Measurements from ENCODE around the gene MICAL1.
"Not testable (repeated sequence)": the region's sequence is repeated elsewhere in the genome, so short reads cannot be mapped to it uniquely, and the experiment has no call there.

The MICAL1 gene

GRCh38 chr6:109477184-109477583 is 21.6 kb upstream of the MICAL1 start:
- no peak for DNase-seq

GRCh38 chr6:109475625-109476024 is 20.1 kb upstream of the MICAL1 start:
- no peak for DNase-seq

- DNase-seq = no peak
Observed at GRCh38 chr6:109474995-109475394, 19.4 kb upstream of the MICAL1 start.

- no peak for DNase-seq
Observed at GRCh38 chr6:109473120-109473519, 17.5 kb upstream of the MICAL1 start.

GRCh38 chr6:109472132-109472995 is 16.8 kb upstream of the MICAL1 start:
- DNase-seq = no peak

- DNase-seq = no peak
Observed at GRCh38 chr6:109471105-109471810, 15.7 kb upstream of the MICAL1 start.

- no peak for DNase-seq
Observed at GRCh38 chr6:109469591-109470189, 14.1 kb upstream of the MICAL1 start.

- no peak for DNase-seq
Observed at GRCh38 chr6:109467696-109468095, 12.1 kb upstream of the MICAL1 start.

- no peak for DNase-seq
Observed at GRCh38 chr6:109466212-109466923, 10.8 kb upstream of the MICAL1 start.

GRCh38 chr6:109465772-109466171 is 10.2 kb upstream of the MICAL1 start:
- DNase-seq = no peak

- peak; percentile 23 for DNase-seq
Observed at GRCh38 chr6:109461733-109462526, 6.4 kb upstream of the MICAL1 start.

GRCh38 chr6:109461205-109461604 is 5.6 kb upstream of the MICAL1 start:
- DNase-seq = not testable (repeated sequence)

GRCh38 chr6:109460161-109460829 is 4.7 kb upstream of the MICAL1 start:
- no peak for DNase-seq

- no peak for DNase-seq
Observed at GRCh38 chr6:109458774-109459531, 3.4 kb upstream of the MICAL1 start.

- no peak for DNase-seq
Observed at GRCh38 chr6:109457562-109457996, 2.0 kb upstream of the MICAL1 start.

- no peak for DNase-seq
Observed at GRCh38 chr6:109456710-109457561, 1.4 kb upstream of the MICAL1 start.

- no peak for DNase-seq
Observed at GRCh38 chr6:109456111-109456583, 575 bp upstream of the MICAL1 start.

GRCh38 chr6:109454496-109455436 is 806 bp downstream of the MICAL1 start:
- no peak for DNase-seq
